Bronchial epithelial cell (primary cell): Measurements from ENCODE around the gene ITPKB. TPM values are rescaled to one million over a fixed set of nuclear protein-coding genes. Genes with fewer than 3 reads are reported as not detected.
"Not testable (repeated sequence)": the region's sequence is repeated elsewhere in the genome, so short reads cannot be mapped to it uniquely, and the experiment has no call there.

ENCODE experiments used
- DNase-seq: peaks from one replicate; pipeline ENCODE4 v3.0.0-alpha.2; 2010; ENCODE audit warnings: low read depth
- FAIRE-seq: peaks from 2 replicates; lab custom pipeline; 2011; peaks lifted over from hg19 to GRCh38; lab: Jason Lieb, UNC
- H3K27me3 ChIP-seq: 2 replicates; pipeline ENCODE4 v1.5.1; 2011; ENCODE audit warnings: low read length; ENCODE audit not compliant: control insufficient read depth, insufficient read depth
- H3K36me3 ChIP-seq: 2 replicates; pipeline ENCODE4 v1.5.1; 2011; ENCODE audit warnings: low read length; ENCODE audit not compliant: control insufficient read depth, insufficient read depth
- H3K4me3 ChIP-seq: 2 replicates; pipeline ENCODE4 v1.5.1; 2011; ENCODE audit warnings: mild to moderate bottlenecking, low read depth, low read length, control low read depth
- CTCF ChIP-seq: IDR thresholded peaks from 2 replicates; pipeline ENCODE4 v1.5.1; 2011; ENCODE audit warnings: mild to moderate bottlenecking, moderate library complexity, low read length, control low read depth, inconsistent platforms; ENCODE audit not compliant: insufficient read depth, severe bottlenecking
- total RNA-seq: library from RNA; depleted of rRNA; stranded (reverse); fragments of >200 nt; gene quantifications from 2 replicates; pipeline ENCODE4 v1.2.1, GENCODE V29; 2014

Gene ITPKB
- total RNA-seq, 1 donor from 2014 or later, result 1.3 TPM

- FAIRE-seq, result no peak
- DNase-seq, result no peak
- H3K4me3 ChIP-seq, result no peak overlapping the region
- H3K27me3 ChIP-seq, result no peaks in the 10 kb centered on the region
- no peaks in the 10 kb centered on the region for H3K36me3 ChIP-seq
- TF ChIP-seq CTCF, result no peak
These were observed 13.2 kb downstream of the ITPKB start for GRCh38 chr1:226725897-226726267.

DNA sequence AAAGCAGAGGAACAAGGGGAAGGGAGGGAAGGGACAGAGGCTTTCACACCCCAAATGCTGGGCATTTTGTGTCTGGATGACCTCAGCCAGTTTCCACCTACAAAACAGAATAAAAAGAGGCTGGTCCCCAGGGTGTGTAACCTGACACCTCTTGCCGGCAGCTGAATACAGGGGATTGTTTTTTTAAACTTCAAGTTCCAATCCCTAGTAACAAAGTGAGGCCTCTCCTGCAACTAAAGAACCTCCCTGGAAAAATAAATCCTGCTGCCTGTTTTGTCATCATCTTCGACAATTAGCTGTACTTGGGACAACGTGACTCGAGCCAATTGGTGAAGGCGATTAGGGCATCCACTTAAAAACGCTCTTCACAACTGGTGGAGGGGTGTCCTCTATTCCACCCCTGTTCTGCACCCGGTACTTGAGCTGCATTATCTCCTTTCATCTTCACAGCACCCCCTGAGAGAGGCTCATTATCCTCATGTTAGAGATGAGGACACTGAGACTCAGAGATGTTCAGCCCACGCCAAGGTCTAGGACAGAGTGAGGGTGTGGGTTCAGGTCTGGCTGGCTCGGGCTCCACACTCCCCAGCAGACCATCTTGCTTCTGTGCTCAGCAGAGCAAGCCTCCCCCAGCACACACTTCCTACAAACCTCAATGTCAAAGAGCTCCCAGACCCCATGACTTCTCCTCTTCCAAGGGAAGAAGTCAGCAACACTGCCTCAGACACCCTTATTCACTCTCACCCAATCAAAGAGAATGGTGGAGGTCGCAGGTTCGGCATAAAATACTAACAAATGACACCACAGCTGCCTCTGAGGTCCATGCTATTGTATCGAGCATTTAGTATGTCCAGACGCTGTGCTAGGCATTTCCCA lies 15.2 kb downstream of the ITPKB start:
- Histone ChIP-seq H3K4me3 (no peak overlapping the region), H3K36me3 (no peaks in the 10 kb centered on the region), H3K27me3 (no peaks in the 10 kb centered on the region)
- no peak for FAIRE-seq
- no peak for TF ChIP-seq CTCF
- peak; percentile 32 for DNase-seq

DNA sequence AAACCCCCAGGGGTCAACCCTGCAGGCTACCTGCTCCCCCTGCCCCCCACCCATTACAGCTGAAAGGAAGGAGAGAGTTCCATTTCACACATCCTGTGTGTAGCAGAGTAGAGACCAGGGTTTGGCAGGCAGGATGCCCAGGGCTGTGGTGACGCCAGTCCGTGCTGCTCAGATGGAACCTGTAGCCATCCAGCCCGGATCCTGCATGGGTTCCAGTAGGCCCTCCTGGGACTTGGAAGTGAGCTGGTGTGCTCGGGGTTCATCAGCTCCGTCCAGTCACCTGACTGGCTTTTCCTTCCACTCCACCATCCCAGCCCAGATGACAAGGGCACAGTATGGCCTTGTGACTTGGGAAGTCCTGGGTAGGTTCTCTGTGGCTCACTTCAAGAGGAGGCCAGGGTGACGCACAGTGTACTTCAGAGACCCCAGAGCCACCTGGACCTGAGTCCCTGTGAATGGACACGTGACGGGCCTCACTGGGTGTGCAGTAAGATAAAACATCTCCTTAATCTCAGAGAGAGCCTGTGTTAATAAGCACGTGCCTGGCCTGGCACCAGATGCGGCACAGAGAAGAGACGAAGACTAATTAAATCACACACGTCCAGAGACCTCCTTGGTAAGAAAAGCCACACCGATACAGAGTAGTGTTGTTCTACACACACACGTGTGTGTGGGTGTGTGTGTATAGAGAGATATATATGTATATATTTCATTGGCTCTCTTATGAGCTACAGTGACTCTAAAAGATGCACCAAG lies 16.0 kb downstream of the ITPKB start:
- TF ChIP-seq CTCF, result no peak
- DNase-seq, result no peak
- no peak overlapping the region for H3K4me3 ChIP-seq
- H3K36me3 ChIP-seq, result no peaks in the 10 kb centered on the region
- FAIRE-seq, result no peak
- H3K27me3 ChIP-seq, result no peaks in the 10 kb centered on the region

- DNase-seq (no peak), FAIRE-seq (no peak)
- Histone ChIP-seq H3K36me3 (no peaks in the 10 kb centered on the region), H3K27me3 (no peaks in the 10 kb centered on the region), H3K4me3 (no peak overlapping the region)
- no peak for TF ChIP-seq CTCF
These were observed 16.7 kb downstream of the ITPKB start for GRCh38 chr1:226722240-226722900.

DNA sequence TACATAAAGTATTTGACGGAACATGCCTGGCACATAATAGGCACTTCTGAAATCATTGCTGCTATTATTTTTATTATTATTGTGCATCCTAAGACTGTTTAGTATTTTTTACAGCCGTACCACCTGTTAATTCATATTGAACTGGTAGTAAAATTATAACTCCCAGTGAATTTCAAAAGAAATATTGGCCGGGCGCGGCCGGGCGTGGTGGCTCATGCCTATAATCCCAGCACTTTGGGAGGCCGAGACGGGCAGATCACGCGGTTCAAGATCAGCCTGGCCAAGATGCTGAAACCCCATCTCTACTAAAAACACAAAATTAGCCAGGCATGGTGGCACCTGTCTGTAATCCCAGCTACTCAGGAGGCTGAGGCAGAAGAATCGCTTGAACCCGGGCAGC lies 18.5 kb downstream of the ITPKB start:
- H3K27me3 ChIP-seq, DNase-seq, H3K4me3 ChIP-seq, H3K36me3 ChIP-seq, FAIRE-seq: not testable (repeated sequence)
